ENCODE measurements around the gene SOX10. TPM values are rescaled to one million over a fixed set of nuclear protein-coding genes. Genes with fewer than 3 reads are reported as not detected.

SOX10 gene
- total and polyA plus RNA-seq, 2 of the 13 experiments (the other 11 are each of a cell fraction or from before 2014, with no cell fraction given) = not detected

DNA sequence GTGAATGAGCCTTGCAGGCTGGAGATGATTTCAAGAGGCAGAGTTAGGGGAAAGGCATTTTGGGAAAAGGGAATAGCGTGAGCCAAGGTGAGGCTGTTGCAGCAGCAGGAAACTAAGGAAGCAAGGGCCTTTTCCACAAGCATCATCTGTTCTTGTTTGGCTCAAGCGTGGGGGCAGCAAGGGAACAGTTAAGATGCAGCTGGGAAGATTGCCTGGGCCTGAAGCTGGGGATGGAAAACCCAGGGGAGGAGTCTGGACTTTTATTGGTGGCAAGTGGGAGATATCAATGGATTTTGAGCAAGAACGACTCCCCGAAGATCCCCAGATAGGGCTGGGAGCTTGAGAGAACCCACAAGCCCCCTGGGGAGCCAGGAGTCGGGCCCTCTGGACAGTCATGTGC is 45.5 kb upstream of the SOX10 start:
- TF ChIP-seq NR3C1 (CRISPR knock-in tag; IDR thresholded peaks at IDR 0.05) (no peak), IKZF4 (CRISPR knock-in tag; IDR thresholded peaks at IDR 0.05; ENCODE audit: borderline replicate concordance, low read depth, not compliant biosample characterization) (no peak)
- TF ChIP-seq, protein P1, sequence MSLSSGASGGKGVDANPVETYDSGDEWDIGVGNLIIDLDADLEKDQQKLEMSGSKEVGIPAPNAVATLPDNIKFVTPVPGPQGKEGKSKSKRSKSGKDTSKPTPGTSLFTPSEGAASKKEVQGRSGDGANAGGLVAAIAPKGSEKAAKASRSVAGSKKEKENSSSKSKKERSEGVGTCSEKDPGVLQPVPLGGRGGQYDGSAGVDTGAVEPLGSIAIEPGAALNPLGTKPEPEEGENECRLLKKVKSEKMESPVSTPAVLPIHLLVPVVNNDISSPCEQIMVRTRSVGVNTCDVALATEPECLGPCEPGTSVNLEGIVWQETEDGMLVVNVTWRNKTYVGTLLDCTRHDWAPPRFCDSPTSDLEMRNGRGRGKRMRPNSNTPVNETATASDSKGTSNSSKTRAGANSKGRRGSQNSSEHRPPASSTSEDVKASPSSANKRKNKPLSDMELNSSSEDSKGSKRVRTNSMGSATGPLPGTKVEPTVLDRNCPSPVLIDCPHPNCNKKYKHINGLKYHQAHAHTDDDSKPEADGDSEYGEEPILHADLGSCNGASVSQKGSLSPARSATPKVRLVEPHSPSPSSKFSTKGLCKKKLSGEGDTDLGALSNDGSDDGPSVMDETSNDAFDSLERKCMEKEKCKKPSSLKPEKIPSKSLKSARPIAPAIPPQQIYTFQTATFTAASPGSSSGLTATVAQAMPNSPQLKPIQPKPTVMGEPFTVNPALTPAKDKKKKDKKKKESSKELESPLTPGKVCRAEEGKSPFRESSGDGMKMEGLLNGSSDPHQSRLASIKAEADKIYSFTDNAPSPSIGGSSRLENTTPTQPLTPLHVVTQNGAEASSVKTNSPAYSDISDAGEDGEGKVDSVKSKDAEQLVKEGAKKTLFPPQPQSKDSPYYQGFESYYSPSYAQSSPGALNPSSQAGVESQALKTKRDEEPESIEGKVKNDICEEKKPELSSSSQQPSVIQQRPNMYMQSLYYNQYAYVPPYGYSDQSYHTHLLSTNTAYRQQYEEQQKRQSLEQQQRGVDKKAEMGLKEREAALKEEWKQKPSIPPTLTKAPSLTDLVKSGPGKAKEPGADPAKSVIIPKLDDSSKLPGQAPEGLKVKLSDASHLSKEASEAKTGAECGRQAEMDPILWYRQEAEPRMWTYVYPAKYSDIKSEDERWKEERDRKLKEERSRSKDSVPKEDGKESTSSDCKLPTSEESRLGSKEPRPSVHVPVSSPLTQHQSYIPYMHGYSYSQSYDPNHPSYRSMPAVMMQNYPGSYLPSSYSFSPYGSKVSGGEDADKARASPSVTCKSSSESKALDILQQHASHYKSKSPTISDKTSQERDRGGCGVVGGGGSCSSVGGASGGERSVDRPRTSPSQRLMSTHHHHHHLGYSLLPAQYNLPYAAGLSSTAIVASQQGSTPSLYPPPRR (CRISPR knock-in tag; IDR thresholded peaks at IDR 0.05; ENCODE audit: borderline replicate concordance) = no peak
- Histone ChIP-seq H3K36me3 (replicated peaks in 1 of 2; ENCODE audit: control insufficient read depth in 1 of 2, insufficient read depth in 2 of 2, low read length in 2 of 2) (no peaks in the 10 kb centered on the region), H3K4me1 (ENCODE audit: insufficient read depth, low read length) (peaks cover 67% of the 10 kb centered on the region), H3K9ac (ENCODE audit: insufficient read depth, low read depth, low read length) (no peak overlapping the region), H2AFZ (ENCODE audit: low read length) (no peak overlapping the region), H3K27ac (ENCODE audit: extremely low read length, insufficient read depth, low read length) (no peak overlapping the region), H4K20me1 (ENCODE audit: insufficient read depth, low read length) (no peaks in the 10 kb centered on the region), H3K79me2 (ENCODE audit: insufficient read depth, low read length) (no peaks in the 10 kb centered on the region), H3K4me2 (ENCODE audit: low read depth, low read length) (0 out of 2 replicates have a peak overlapping the region, but pooled peaks have one; percentile 15), H3K9me3 (ENCODE audit: low read length) (no peaks in the 10 kb centered on the region), H3K4me3 (replicated peaks in 1 of 3; ENCODE audit: insufficient read depth in 1 of 3, low read depth in 2 of 3, low read length in 3 of 3) (no peak overlapping the region), H3K27me3 (ENCODE audit: control insufficient read depth in 1 of 2, insufficient read depth in 2 of 2, low read length in 2 of 2) (peaks cover 3 to 43% of the 10 kb centered on the region in 2 experiments; a peak in 3 of 5 replicates)
- ChIA-PET POLR2A (no interaction called here), CTCF (ENCODE audit: low intra/inter-chr PET ratio, low total read pairs) (no interaction called here)
- 9% methylated on average over 5 of the region's 5 CpGs for WGBS (ENCODE audit: low lambda C conversion rate)
- no TSS peak for BruUV-seq (replicated peaks)
- no peak for DNase-seq (ENCODE audit: low spot score)
- ATAC-seq = no peak
- in situ Hi-C loops (cut with HindIII; ENCODE audit: extremely low pct_ligation_motif_present, low pct_unique_long_range_greater_than_20kb) (no loop called here), intact Hi-C loops (cut with micrococcal nuclease; ENCODE audit: unreplicated experiment) (no loop called here)
- no peak for FAIRE-seq

DNA sequence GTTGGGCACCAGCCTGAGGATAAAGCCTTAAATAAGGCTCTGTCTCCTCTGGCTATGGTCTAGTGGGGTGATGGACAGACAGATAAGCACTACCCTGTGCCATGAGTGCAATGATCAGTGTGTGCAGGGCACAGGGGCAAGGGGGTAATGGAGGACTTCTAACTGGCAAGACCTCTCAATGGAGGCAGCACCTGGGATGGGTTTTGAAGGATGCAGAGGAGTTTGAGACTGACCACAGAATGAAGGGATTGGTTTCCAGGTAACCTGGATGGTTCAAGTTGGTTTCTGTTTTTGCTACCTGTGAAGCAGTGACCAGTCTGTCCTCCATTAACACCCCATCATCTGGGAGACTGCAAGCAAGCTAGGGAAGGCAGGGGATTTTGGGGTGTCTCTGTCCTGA is 45.0 kb upstream of the SOX10 start:
- Histone ChIP-seq H4K20me1 (ENCODE audit: insufficient read depth, low read length) (no peaks in the 10 kb centered on the region), H3K27me3 (ENCODE audit: control insufficient read depth in 1 of 2, insufficient read depth in 2 of 2, low read length in 2 of 2) (peaks cover 3 to 48% of the 10 kb centered on the region in 2 experiments; a peak in 3 of 5 replicates), H3K9me3 (ENCODE audit: low read length) (no peaks in the 10 kb centered on the region), H3K36me3 (replicated peaks in 1 of 2; ENCODE audit: control insufficient read depth in 1 of 2, insufficient read depth in 2 of 2, low read length in 2 of 2) (no peaks in the 10 kb centered on the region), H3K4me3 (replicated peaks in 1 of 3; ENCODE audit: insufficient read depth in 1 of 3, low read depth in 2 of 3, low read length in 3 of 3) (no peak overlapping the region), H3K79me2 (ENCODE audit: insufficient read depth, low read length) (no peaks in the 10 kb centered on the region), H2AFZ (ENCODE audit: low read length) (no peak overlapping the region), H3K4me1 (ENCODE audit: insufficient read depth, low read length) (peaks cover 62% of the 10 kb centered on the region), H3K9ac (ENCODE audit: insufficient read depth, low read depth, low read length) (no peak overlapping the region), H3K27ac (ENCODE audit: extremely low read length, insufficient read depth, low read length) (no peak overlapping the region), H3K4me2 (ENCODE audit: low read depth, low read length) (no peak overlapping the region)
- in situ Hi-C loops (cut with HindIII; ENCODE audit: extremely low pct_ligation_motif_present, low pct_unique_long_range_greater_than_20kb) = no loop called here
- ChIA-PET CTCF (ENCODE audit: low intra/inter-chr PET ratio, low total read pairs) (no interaction called here), POLR2A (no interaction called here)
- no TSS peak for BruUV-seq (replicated peaks)
- intact Hi-C loops (cut with micrococcal nuclease; ENCODE audit: unreplicated experiment) = no loop called here
- FAIRE-seq = no peak
- no peak for TF ChIP-seq TCF7L2 (IDR thresholded peaks at IDR 0.05; ENCODE audit: low read depth, low read length)
- no peak for TF ChIP-seq HNRNPL (IDR thresholded peaks at IDR 0.05; ENCODE audit: low read depth, low read length)
- TF ChIP-seq, protein P2, sequence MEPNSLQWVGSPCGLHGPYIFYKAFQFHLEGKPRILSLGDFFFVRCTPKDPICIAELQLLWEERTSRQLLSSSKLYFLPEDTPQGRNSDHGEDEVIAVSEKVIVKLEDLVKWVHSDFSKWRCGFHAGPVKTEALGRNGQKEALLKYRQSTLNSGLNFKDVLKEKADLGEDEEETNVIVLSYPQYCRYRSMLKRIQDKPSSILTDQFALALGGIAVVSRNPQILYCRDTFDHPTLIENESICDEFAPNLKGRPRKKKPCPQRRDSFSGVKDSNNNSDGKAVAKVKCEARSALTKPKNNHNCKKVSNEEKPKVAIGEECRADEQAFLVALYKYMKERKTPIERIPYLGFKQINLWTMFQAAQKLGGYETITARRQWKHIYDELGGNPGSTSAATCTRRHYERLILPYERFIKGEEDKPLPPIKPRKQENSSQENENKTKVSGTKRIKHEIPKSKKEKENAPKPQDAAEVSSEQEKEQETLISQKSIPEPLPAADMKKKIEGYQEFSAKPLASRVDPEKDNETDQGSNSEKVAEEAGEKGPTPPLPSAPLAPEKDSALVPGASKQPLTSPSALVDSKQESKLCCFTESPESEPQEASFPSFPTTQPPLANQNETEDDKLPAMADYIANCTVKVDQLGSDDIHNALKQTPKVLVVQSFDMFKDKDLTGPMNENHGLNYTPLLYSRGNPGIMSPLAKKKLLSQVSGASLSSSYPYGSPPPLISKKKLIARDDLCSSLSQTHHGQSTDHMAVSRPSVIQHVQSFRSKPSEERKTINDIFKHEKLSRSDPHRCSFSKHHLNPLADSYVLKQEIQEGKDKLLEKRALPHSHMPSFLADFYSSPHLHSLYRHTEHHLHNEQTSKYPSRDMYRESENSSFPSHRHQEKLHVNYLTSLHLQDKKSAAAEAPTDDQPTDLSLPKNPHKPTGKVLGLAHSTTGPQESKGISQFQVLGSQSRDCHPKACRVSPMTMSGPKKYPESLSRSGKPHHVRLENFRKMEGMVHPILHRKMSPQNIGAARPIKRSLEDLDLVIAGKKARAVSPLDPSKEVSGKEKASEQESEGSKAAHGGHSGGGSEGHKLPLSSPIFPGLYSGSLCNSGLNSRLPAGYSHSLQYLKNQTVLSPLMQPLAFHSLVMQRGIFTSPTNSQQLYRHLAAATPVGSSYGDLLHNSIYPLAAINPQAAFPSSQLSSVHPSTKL (CRISPR knock-in tag; IDR thresholded peaks at IDR 0.05) = no peak
- TF ChIP-seq MEIS2 (CRISPR knock-in tag; IDR thresholded peaks at IDR 0.05) = no peak
- TF ChIP-seq KLF15 (CRISPR knock-in tag; IDR thresholded peaks at IDR 0.05; ENCODE audit: borderline replicate concordance) = no peak
- TF ChIP-seq ETV5 (CRISPR knock-in tag; IDR thresholded peaks at IDR 0.05; ENCODE audit: borderline replicate concordance) = no peak
- no peak for TF ChIP-seq TBX2 (CRISPR knock-in tag; IDR thresholded peaks at IDR 0.05; ENCODE audit: borderline replicate concordance)
- no peak for DNase-seq (ENCODE audit: low spot score)
- ATAC-seq = no peak

Measured in HepG2 (cell line).